Adipocyte (in vitro differentiated cells): Measurements from ENCODE around the gene ROBO3.
A peak's percentile ranks its signal among the peaks of the same experiment; 100 is the strongest.

Experiments used
- DNase-seq: peaks from one replicate; pipeline ENCODE4 v3.0.0-alpha.2; 2015; ENCODE audit warnings: low read depth
- H3K27me3 ChIP-seq: replicated peaks from 2 replicates; pipeline ENCODE4 v1.7.0; 2013; ENCODE audit warnings: mild to moderate bottlenecking, low read length, moderate library complexity; ENCODE audit not compliant: control insufficient read depth, insufficient read depth
- H3K36me3 ChIP-seq: 2 replicates; pipeline ENCODE4 v1.7.0; 2013; ENCODE audit warnings: low read length, mild to moderate bottlenecking, moderate library complexity; ENCODE audit not compliant: control insufficient read depth, insufficient read depth, severe bottlenecking
- H3K4me1 ChIP-seq: 2 replicates; pipeline ENCODE4 v1.7.0; 2013; ENCODE audit warnings: mild to moderate bottlenecking, low read length, moderate library complexity; ENCODE audit not compliant: control insufficient read depth, insufficient read depth
- H3K4me3 ChIP-seq: 2 replicates; pipeline ENCODE4 v1.7.0; 2013; ENCODE audit warnings: mild to moderate bottlenecking, low read length, moderate library complexity
- H3K9ac ChIP-seq: 2 replicates; pipeline ENCODE4 v1.7.0; 2013; ENCODE audit warnings: mild to moderate bottlenecking, low read length, moderate library complexity
- H3K9me3 ChIP-seq: 2 replicates; pipeline ENCODE4 v1.7.0; 2013; ENCODE audit warnings: mild to moderate bottlenecking, low read length, moderate library complexity; ENCODE audit not compliant: control insufficient read depth

ROBO3 gene

DNA sequence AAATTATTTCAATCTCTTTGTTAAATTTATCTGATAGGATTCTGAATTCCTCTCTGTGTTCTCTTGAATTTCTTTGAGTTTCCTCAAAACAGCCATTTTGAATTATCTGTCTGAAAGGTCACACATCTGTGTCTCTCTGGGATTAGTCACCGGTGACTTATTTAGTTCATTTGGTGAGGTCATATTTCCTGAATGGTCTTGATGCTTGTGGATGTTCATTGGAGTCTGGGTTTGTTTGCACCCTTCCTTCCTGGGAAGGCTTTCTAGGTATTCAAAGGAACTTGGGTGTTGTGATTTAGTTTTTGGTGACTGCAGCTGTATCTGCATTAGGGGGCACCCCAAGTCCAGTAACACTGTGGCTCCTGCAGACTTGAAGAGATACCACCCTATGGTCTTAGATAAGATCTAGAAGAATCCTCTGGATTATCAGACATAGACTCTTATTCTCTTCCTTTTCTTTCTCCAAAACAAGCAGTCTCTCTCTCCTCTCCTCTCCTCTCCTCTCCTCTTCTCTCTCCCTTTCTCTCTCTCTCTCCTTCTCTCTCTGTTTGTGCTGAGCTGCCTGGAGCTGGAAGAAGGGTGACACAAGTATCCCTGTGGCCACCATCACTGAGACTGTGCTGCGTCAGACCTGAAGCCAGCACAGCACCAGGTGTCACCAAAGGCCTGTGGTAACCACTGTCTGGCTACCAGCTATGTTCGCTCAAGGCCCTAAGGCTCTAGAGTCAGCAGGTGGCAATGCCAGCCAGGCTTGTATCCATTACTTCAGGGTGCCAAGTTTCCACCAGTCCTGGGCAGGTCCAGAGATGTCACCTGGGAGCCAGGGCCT, 50.5 kb downstream of the ROBO3 start:
- Histone ChIP-seq H3K9me3 (peaks cover 8% of the 10 kb centered on the region), H3K27me3 (no peaks in the 10 kb centered on the region), H3K36me3 (no peaks in the 10 kb centered on the region), H3K9ac (no peak overlapping the region), H3K4me1 (no peaks in the 10 kb centered on the region), H3K4me3 (no peak overlapping the region)
- no peak for DNase-seq

DNA sequence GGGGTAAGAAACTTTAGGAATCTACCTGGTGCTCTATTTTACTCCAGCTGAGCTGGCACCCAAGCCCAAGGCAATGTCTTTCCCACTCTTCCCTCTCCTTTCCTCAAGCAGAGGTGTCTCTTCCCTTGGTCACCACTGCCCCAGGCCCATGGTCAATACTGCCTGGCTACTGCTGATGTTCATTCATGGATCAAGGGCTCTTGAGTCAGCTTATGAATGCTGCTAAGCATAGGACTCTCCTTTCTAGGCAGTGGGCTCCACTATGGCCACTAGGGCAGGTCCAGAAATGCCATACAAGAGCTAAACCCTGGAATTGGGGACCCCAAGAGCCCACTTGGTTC, 51.1 kb downstream of the ROBO3 start:
- DNase-seq: no peak
- no peaks in the 10 kb centered on the region for H3K4me1 ChIP-seq
- H3K4me3 ChIP-seq: no peak overlapping the region
- H3K9me3 ChIP-seq: peaks cover 8% of the 10 kb centered on the region
- H3K36me3 ChIP-seq: no peaks in the 10 kb centered on the region
- H3K27me3 ChIP-seq: no peaks in the 10 kb centered on the region
- H3K9ac ChIP-seq: no peak overlapping the region

DNA sequence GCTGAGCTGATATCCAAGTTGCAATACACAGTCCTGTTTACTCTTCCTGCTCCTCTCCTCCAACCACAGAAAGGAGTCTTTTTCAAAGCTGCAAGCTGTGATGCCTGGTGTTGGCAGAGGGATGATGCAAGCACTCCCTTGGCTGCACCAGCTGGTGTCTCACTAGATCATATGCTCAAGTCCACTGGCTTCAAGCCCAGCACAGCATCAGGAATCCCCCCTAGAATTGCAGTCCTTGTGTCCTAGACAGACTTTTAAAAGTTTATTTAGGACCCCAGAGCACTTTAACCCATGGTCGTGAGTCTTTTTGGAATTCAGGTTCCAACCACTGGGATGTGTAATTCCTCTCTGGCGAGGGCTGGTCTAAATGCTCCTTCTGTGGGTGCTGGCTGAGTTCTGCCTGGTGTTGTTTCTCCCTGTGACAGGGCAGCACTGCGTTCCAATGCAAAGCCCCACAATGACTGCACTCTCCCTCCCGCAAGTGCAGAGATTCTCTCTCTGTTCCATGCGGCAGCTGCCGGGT, 51.9 kb downstream of the ROBO3 start:
- H3K9ac ChIP-seq: no peak overlapping the region
- no peaks in the 10 kb centered on the region for H3K36me3 ChIP-seq
- peak; percentile 37 for DNase-seq
- peaks cover under 1% of the 10 kb centered on the region for H3K9me3 ChIP-seq
- H3K27me3 ChIP-seq: no peaks in the 10 kb centered on the region
- H3K4me1 ChIP-seq: no peaks in the 10 kb centered on the region
- H3K4me3 ChIP-seq: no peak overlapping the region

DNA sequence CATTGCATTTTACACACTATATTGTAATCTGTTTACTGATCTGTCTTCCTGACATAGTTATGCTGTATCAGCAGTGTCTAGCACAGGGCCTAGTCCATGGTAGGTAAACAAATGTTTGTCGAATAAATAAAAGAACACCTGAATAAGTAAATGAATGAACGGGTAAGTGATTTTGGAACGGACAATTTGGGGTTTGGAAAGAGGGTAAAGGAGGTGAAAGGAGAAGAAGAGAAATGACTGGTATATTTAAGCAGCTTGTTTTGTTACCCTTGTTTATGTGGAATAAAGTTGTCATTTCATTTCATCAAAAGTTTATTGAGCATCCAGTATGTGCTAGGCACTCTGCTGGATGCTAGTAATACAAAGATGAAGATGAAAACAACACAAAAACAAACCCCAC, 53.7 kb downstream of the ROBO3 start, which contains the start of gene HEPN1:
Gene HEPN1 (plus strand): TSS at position 301 of the 400 bp plus-strand sequence.
- no peaks in the 10 kb centered on the region for H3K27me3 ChIP-seq
- H3K36me3 ChIP-seq: no peaks in the 10 kb centered on the region
- H3K4me3 ChIP-seq: no peak within 1 kb of the TSS
- H3K9me3 ChIP-seq: no peaks in the 10 kb centered on the region
- no peaks in the 10 kb centered on the region for H3K4me1 ChIP-seq
- no peak within 1 kb of the TSS for H3K9ac ChIP-seq
- no peak for DNase-seq

DNA sequence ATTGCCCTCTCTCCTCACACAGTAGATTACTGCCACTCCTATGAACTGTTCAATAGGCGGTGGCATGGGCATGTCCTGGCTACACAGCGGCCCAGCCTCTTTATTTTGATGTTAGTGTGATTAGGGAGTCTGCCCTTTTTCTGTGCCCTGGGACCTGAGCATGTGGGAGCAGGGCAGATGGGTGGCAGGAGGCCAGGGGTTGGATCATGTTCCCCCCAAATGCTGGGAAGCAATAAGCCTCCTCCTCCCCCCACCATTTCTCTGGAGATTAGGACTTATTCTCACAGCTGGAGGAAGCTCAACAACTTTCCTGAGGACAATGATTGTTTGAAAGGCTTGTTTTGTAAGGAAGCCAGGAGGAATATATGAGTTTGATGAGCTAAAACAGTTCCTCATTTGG, 54.7 kb downstream of the ROBO3 start:
- no peak for DNase-seq
- Histone ChIP-seq H3K36me3 (no peaks in the 10 kb centered on the region), H3K9ac (no peak overlapping the region), H3K4me1 (no peaks in the 10 kb centered on the region), H3K27me3 (no peaks in the 10 kb centered on the region), H3K9me3 (no peaks in the 10 kb centered on the region), H3K4me3 (no peak overlapping the region)

DNA sequence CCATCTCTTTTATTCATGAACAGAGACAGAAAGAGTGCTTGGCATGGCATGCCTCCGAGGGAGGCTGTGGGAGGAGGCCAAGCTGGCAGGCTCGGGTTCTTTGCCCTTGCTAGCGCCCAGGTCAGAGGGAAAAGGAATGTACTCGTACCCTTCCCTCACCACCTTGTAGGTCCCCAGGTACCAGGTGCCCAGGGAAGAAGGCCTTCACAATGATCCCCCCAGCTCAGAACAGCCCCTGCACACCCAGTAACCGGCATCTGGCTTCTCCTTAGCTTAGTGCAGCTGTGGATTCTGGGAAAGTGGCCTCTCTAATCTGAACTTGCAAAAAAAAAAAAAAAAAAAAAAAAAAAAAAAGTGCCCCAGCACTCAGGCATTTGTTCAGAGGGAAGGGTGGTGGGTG, 55.1 kb downstream of the ROBO3 start:
- H3K4me1 ChIP-seq: no peaks in the 10 kb centered on the region
- peak overlapping the region; percentile 33 for H3K4me3 ChIP-seq
- H3K9me3 ChIP-seq: no peaks in the 10 kb centered on the region
- no peaks in the 10 kb centered on the region for H3K27me3 ChIP-seq
- no peak overlapping the region for H3K9ac ChIP-seq
- no peak for DNase-seq
- no peaks in the 10 kb centered on the region for H3K36me3 ChIP-seq

DNA sequence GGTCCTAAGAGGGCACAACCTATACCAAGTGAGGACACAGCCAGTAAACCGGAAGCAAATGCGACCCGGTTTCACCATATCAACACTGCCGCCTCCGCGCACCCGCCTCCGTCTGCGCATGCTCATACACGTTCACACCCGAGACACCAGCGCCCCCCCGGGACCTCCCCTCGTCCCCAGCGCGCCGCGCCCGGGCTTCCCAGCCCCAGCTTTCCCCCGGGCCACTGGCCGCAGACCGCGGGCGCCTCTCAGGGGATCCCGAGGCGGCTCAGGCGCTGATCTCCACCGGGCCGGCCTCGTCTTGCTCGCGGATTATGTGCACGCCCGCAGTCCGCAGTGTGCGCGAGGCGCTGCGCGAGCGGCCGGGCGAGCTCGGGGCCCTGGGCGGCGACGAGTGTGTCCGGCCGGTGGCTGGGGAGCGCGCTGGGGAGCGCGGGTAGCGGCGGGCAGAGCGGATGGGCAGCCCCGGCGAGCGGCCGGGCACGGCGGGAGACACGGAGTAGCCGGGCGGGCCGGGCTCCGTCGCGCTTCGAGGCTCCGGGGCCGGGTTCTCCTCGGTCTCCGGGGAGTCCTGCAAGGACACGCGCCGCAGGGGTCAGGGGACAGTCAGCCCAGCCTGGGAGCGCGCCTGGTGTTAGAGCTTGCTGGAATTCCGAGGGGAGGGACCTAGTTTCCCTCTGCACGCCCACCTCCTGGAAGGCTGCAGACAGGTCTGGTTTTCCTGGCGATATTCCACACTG, 55.8 kb downstream of the ROBO3 start:
- H3K9ac ChIP-seq: peak overlapping the region; percentile 51
- H3K4me3 ChIP-seq: peak overlapping the region; percentile 33
- H3K36me3 ChIP-seq: no peaks in the 10 kb centered on the region
- no peaks in the 10 kb centered on the region for H3K4me1 ChIP-seq
- peak; percentile 73 for DNase-seq
- no peaks in the 10 kb centered on the region for H3K27me3 ChIP-seq
- no peaks in the 10 kb centered on the region for H3K9me3 ChIP-seq

DNA sequence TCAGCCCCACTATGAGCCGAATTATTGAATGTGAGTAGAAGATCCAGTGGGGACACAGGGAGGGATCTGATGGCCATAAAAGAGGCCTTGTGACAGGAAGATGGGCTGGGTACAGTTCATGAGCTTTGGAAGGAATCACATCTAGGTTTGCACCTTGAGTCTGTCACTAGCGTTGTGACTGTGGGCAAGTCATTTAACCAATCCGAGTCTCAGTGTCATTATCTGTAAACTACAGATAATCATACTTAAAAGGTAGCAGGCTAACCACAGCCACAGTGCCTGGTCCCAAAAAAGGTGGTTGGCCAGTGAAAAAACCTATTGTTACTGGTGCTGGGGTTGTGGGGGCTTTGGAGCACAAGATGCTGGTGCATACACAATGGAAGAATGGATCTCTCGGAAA, 57.6 kb downstream of the ROBO3 start:
- Histone ChIP-seq H3K27me3 (no peaks in the 10 kb centered on the region), H3K4me3 (no peak overlapping the region), H3K36me3 (no peaks in the 10 kb centered on the region), H3K9me3 (no peaks in the 10 kb centered on the region), H3K9ac (no peak overlapping the region), H3K4me1 (no peaks in the 10 kb centered on the region)
- no peak for DNase-seq

DNA sequence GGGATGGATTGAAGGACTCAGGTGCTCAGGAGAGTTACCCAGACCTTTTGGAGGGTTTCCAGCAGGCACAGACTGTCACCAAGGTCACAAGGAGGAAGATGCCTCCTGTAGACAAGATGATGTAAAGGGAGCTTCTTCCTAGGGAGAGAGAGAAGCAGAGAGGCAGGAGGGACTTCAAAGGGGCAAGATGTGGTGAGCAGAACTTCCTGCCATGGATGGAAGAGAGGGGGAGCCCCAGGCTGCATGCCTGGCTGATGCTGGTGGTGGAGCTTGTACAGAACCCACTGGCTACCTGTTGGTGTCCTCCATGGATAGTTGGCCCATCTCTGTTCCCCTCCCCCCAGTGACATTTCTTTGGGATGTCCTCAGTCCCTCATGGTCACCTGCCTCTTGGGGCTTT, 58.1 kb downstream of the ROBO3 start:
- Histone ChIP-seq H3K4me3 (no peak overlapping the region), H3K4me1 (no peaks in the 10 kb centered on the region), H3K27me3 (no peaks in the 10 kb centered on the region), H3K36me3 (no peaks in the 10 kb centered on the region), H3K9me3 (no peaks in the 10 kb centered on the region), H3K9ac (no peak overlapping the region)
- no peak for DNase-seq

DNA sequence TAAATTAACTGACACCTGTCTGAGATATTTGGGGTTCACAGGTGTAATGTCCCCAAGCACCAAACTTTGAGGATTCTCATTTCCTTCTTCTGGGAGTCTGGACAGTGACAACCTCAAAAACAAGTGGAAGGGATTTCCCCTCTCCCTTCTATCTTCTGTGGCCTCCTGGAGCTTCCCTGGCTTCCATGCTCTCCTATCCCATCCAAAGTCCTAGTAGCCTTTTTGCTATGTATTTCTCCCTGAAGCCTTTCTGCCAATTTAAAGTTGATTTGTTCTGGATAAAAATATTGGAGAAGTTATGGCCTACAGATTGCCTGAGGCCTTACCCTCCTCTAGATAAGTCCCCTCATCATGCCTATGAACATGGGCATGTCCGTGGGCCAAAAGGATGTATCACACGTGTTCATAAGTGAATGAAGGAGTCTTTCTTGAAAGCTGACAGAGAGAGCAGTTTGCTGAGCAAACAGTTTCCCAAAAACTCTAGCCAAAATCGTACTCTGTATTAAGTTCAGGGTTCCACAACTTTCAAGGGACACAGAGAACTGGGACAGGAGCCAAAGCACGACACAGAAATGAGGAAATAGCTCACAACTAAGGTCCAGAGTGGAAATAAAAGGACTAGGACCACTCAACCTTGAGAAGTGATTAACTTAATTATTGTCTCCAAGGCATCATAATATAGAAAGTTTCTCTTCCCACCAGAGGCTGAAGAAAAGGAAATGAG, 63.9 kb downstream of the ROBO3 start:
- no peak overlapping the region for H3K4me3 ChIP-seq
- H3K36me3 ChIP-seq: no peaks in the 10 kb centered on the region

DNA sequence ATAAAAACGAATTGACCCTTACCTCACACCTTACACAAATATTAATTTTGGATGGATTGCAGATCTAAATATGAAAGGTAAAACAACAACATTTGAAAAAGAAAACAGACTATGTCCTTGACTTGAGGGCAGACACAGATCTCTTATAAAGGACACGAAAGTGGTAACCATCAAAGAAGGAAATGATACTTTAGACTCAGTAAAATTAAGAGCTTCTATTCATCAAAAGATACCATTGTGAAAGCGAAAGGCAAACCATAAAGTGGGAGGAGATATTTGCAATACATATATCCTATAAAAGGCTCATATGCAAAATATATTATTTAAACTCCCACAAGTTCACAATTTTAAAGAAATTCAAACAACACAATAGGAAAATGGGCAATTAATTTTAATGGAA, 65.6 kb downstream of the ROBO3 start:
- peaks cover 33% of the 10 kb centered on the region for H3K4me1 ChIP-seq
- H3K9me3 ChIP-seq: no peaks in the 10 kb centered on the region
- no peak overlapping the region for H3K4me3 ChIP-seq
- no peaks in the 10 kb centered on the region for H3K36me3 ChIP-seq
- no peaks in the 10 kb centered on the region for H3K27me3 ChIP-seq
- H3K9ac ChIP-seq: no peak overlapping the region
- DNase-seq: no peak

More for the DNA sequence above, 63.9 kb downstream of the ROBO3 start:
- Histone ChIP-seq H3K9me3 (no peaks in the 10 kb centered on the region), H3K4me1 (peaks cover 19% of the 10 kb centered on the region), H3K27me3 (no peaks in the 10 kb centered on the region), H3K9ac (no peak overlapping the region)
- DNase-seq: no peak
